Stomach (tissue), 4 donors: ENCODE results near the gene FAM117A.
"Not testable (repeated sequence)": the region's sequence is repeated elsewhere in the genome, so short reads cannot be mapped to it uniquely, and the experiment has no call there.

Experiments used
- POLR2A ChIP-seq, 4 donors: fragments of 450-650 bp; IDR thresholded peaks; one replicate each; pipeline ENCODE4 v1.6.1; 2016; ENCODE audit warnings: antibody characterized with exemption in 4 of 4, control low read depth in 2 of 4, mild to moderate bottlenecking in 1 of 4, moderate library complexity in 1 of 4
- TF ChIP-seq, protein P1 (sequence below), 7 experiments: fragments of 450-650 bp in 4 of 7; fragments of 200-600 bp in 3 of 7; sonication (generic) in 3 of 7; IDR thresholded peaks; one replicate each; pipeline ENCODE4 v1.5.1; 2016 to 2019; ENCODE audit warnings: antibody characterized with exemption in 7 of 7, control low read depth in 2 of 7, mild to moderate bottlenecking in 1 of 7

- TF ChIP-seq, protein P1, sequence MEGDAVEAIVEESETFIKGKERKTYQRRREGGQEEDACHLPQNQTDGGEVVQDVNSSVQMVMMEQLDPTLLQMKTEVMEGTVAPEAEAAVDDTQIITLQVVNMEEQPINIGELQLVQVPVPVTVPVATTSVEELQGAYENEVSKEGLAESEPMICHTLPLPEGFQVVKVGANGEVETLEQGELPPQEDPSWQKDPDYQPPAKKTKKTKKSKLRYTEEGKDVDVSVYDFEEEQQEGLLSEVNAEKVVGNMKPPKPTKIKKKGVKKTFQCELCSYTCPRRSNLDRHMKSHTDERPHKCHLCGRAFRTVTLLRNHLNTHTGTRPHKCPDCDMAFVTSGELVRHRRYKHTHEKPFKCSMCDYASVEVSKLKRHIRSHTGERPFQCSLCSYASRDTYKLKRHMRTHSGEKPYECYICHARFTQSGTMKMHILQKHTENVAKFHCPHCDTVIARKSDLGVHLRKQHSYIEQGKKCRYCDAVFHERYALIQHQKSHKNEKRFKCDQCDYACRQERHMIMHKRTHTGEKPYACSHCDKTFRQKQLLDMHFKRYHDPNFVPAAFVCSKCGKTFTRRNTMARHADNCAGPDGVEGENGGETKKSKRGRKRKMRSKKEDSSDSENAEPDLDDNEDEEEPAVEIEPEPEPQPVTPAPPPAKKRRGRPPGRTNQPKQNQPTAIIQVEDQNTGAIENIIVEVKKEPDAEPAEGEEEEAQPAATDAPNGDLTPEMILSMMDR (IDR thresholded peaks at IDR 0.05), result not testable (repeated sequence)
- TF ChIP-seq POLR2A (IDR thresholded peaks at IDR 0.05), result not testable (repeated sequence)
Measured at GRCh38 chr17:49758464-49759010, 5.4 kb downstream of the FAM117A start.
